MCF 10A (cell line): ENCODE measurements around the gene KCNC3. TPM values are rescaled to one million over a fixed set of nuclear protein-coding genes. Genes with fewer than 3 reads are reported as not detected.

Experiments
- BruUV-seq: library from RNA; stranded (reverse); fragments of 400-500 nt; replicated peaks from 2 replicates; lab custom pipeline; 2021; lab: Mats Ljungman, UMichigan
- CTCF ChIA-PET: fragments of 300-600 bp; sonication (Branson Sonifier 250); formaldehyde crosslinking; extraction: SDS; loops from one replicate; lab custom pipeline; 2021; ENCODE audit warnings: antibody characterized with exemption, inconsistent platforms; lab: Yijun Ruan, JAX
- POLR2A ChIA-PET: fragments of 300-600, 350-650 bp; sonication (Branson Sonifier 250); formaldehyde crosslinking; extraction: SDS; loops from one replicate; lab custom pipeline; 2020; ENCODE audit warnings: antibody characterized with exemption, inconsistent platforms; lab: Yijun Ruan, JAX
- DNase-seq: peaks from one replicate; pipeline ENCODE4 v3.0.0-alpha.2; 2018; ENCODE audit not compliant: unreplicated experiment
- H3K27ac Mint-ChIP-seq: one replicate; pipeline ENCODE4 v1.8.0; 2022; ENCODE audit warnings: mild to moderate bottlenecking, low read depth, mixed read lengths; ENCODE audit not compliant: unreplicated experiment
- H3K27me3 Mint-ChIP-seq: one replicate; pipeline ENCODE4 v1.8.0; 2022; ENCODE audit warnings: mixed read lengths; ENCODE audit not compliant: insufficient read depth, unreplicated experiment
- H3K36me3 Mint-ChIP-seq: one replicate; pipeline ENCODE4 v1.8.0; 2022; ENCODE audit warnings: mild to moderate bottlenecking, moderate library complexity, mixed read lengths; ENCODE audit not compliant: insufficient read depth, unreplicated experiment
- H3K4me1 Mint-ChIP-seq: one replicate; pipeline ENCODE4 v1.8.0; 2022; ENCODE audit warnings: mixed read lengths; ENCODE audit not compliant: insufficient read depth, unreplicated experiment
- H3K4me3 Mint-ChIP-seq: one replicate; pipeline ENCODE4 v1.8.0; 2022; ENCODE audit warnings: mild to moderate bottlenecking, moderate library complexity, mixed read lengths; ENCODE audit not compliant: unreplicated experiment
- H3K9me3 Mint-ChIP-seq: one replicate; pipeline ENCODE4 v1.8.0; 2022; ENCODE audit warnings: mixed read lengths; ENCODE audit not compliant: unreplicated experiment
- CTCF ChIP-seq: fragments of 200-600 bp; IDR thresholded peaks from one replicate; pipeline ENCODE4 v1.8.0; 2022; ENCODE audit warnings: antibody characterized with exemption, mild to moderate bottlenecking; ENCODE audit not compliant: unreplicated experiment
- intact Hi-C: fragments of 100-400 bp; cut with micrococcal nuclease; formaldehyde crosslinking; loops from 2 replicates; pipeline ENCODE4 v1.14.1; 2022
- total RNA-seq: library from RNA; stranded (reverse); gene quantifications from 2 replicates; pipeline ENCODE4 v1.2.3, GENCODE V29; 2022

Gene KCNC3
- total RNA-seq, 1 experiment from 2014 or later, result not detected

GRCh38 chr19:50290011-50290410 lies 39.2 kb downstream of the KCNC3 start:
- no peak for DNase-seq
- Mint-ChIP-seq H3K4me3 (no peak overlapping the region), H3K36me3 (peaks cover under 1% of the 10 kb centered on the region), H3K27ac (no peak overlapping the region), H3K9me3 (peaks cover 57% of the 10 kb centered on the region), H3K27me3 (no peaks in the 10 kb centered on the region), H3K4me1 (no peaks in the 10 kb centered on the region)
- no TSS peak for BruUV-seq
- CTCF ChIA-PET, result no interaction called here
- POLR2A ChIA-PET, result no interaction called here
- intact Hi-C loops, result no loop called here
- TF ChIP-seq CTCF, result no peak

- intact Hi-C loops, result no loop called here
- H3K36me3 Mint-ChIP-seq, result no peaks in the 10 kb centered on the region
- H3K9me3 Mint-ChIP-seq, result peaks cover 57% of the 10 kb centered on the region
- no peak overlapping the region for H3K4me3 Mint-ChIP-seq
- H3K27me3 Mint-ChIP-seq, result no peaks in the 10 kb centered on the region
- H3K4me1 Mint-ChIP-seq, result no peaks in the 10 kb centered on the region
- ChIA-PET POLR2A (no interaction called here), CTCF (no interaction called here)
- no peak for DNase-seq
- no TSS peak for BruUV-seq
- TF ChIP-seq CTCF, result no peak
- no peak overlapping the region for H3K27ac Mint-ChIP-seq
Measured at GRCh38 chr19:50288954-50289353, 40.2 kb downstream of the KCNC3 start.

GRCh38 chr19:50287331-50287730 lies 41.8 kb downstream of the KCNC3 start:
- no peaks in the 10 kb centered on the region for H3K27me3 Mint-ChIP-seq
- peaks cover 50% of the 10 kb centered on the region for H3K9me3 Mint-ChIP-seq
- no peaks in the 10 kb centered on the region for H3K4me1 Mint-ChIP-seq
- H3K36me3 Mint-ChIP-seq, result no peaks in the 10 kb centered on the region
- no peak for TF ChIP-seq CTCF
- no peak overlapping the region for H3K27ac Mint-ChIP-seq
- BruUV-seq, result no TSS peak
- DNase-seq, result no peak
- intact Hi-C loops, result no loop called here
- ChIA-PET POLR2A (no interaction called here), CTCF (no interaction called here)
- H3K4me3 Mint-ChIP-seq, result no peak overlapping the region

GRCh38 chr19:50286443-50286842 lies 42.7 kb downstream of the KCNC3 start:
- Mint-ChIP-seq H3K27me3 (no peaks in the 10 kb centered on the region), H3K9me3 (peaks cover 49% of the 10 kb centered on the region), H3K4me1 (no peaks in the 10 kb centered on the region), H3K27ac (no peak overlapping the region), H3K4me3 (no peak overlapping the region), H3K36me3 (no peaks in the 10 kb centered on the region)
- CTCF ChIA-PET, result no interaction called here
- BruUV-seq, result no TSS peak
- POLR2A ChIA-PET, result no interaction called here
- intact Hi-C loops, result no loop called here
- TF ChIP-seq CTCF, result no peak
- no peak for DNase-seq
